WTC11 (cell line): ENCODE data around the gene TNNI3K. TPM values are rescaled to one million over a fixed set of nuclear protein-coding genes. Genes with fewer than 3 reads are reported as not detected.

ENCODE experiments used
- ATAC-seq: fragments of 200-7000 bp; cut with Tn5 transposase; 2 replicates; pipeline ENCODE4 v1.10.0; 2021; ENCODE audit warnings: mild to moderate bottlenecking, moderate library complexity
- CTCF ChIA-PET: fragments of 300-600 bp; sonication (Branson Sonifier 250); formaldehyde crosslinking; loops from one replicate; lab custom pipeline; 2021; ENCODE audit warnings: antibody characterized with exemption; lab: Charles Lee
- POLR2A ChIA-PET: fragments of 350-600 bp; sonication (Branson Sonifier 250); formaldehyde crosslinking; loops from one replicate; lab custom pipeline; 2021; ENCODE audit warnings: antibody characterized with exemption; lab: Charles Lee
- DNase-seq: peaks from one replicate; pipeline ENCODE4 v3.0.0; 2021; ENCODE audit warnings: low spot score
- H3K27ac Mint-ChIP-seq: 2 replicates; pipeline ENCODE4 v1.8.0; 2021; ENCODE audit warnings: mixed read lengths
- H3K27me3 Mint-ChIP-seq: 2 replicates; pipeline ENCODE4 v1.8.0; 2021; ENCODE audit warnings: low read depth, mild to moderate bottlenecking, moderate library complexity, mixed read lengths
- H3K36me3 Mint-ChIP-seq: 2 replicates; pipeline ENCODE4 v1.8.0; 2021; ENCODE audit warnings: mixed read lengths
- H3K4me1 Mint-ChIP-seq: 2 replicates; pipeline ENCODE4 v1.8.0; 2022; ENCODE audit warnings: mixed read lengths
- H3K4me3 Mint-ChIP-seq: 2 replicates; pipeline ENCODE4 v1.8.0; 2021; ENCODE audit warnings: mild to moderate bottlenecking, moderate library complexity, mixed read lengths
- H3K9me3 Mint-ChIP-seq: 2 replicates; pipeline ENCODE4 v1.8.0; 2021; ENCODE audit warnings: mixed read lengths
- E2F5 ChIP-seq: sonication (generic); formaldehyde crosslinking; IDR thresholded peaks from 2 replicates; pipeline ENCODE4 v1.8.1; 2022; ENCODE audit warnings: mild to moderate bottlenecking, moderate library complexity, missing genetic modification reagents
- EMX1 ChIP-seq: fragments of 250-450 bp; sonication (Bioruptor Pico); IDR thresholded peaks from 2 replicates; pipeline ENCODE4 v1.8.0; 2021; ENCODE audit warnings: mild to moderate bottlenecking
- ERG ChIP-seq: fragments of 250-450 bp; sonication (Bioruptor Pico); IDR thresholded peaks from 2 replicates; pipeline ENCODE4 v1.8.0; 2021; ENCODE audit warnings: mild to moderate bottlenecking
- ETV6 ChIP-seq: sonication (generic); formaldehyde crosslinking; IDR thresholded peaks from 2 replicates; pipeline ENCODE4 v1.8.1; 2022; ENCODE audit warnings: mild to moderate bottlenecking, missing genetic modification reagents
- FOXK1 ChIP-seq: sonication (generic); formaldehyde crosslinking; IDR thresholded peaks from 2 replicates; pipeline ENCODE4 v1.8.0; 2022; ENCODE audit warnings: mild to moderate bottlenecking, moderate library complexity, missing genetic modification reagents
- FOXP4 ChIP-seq: sonication (generic); formaldehyde crosslinking; IDR thresholded peaks from 2 replicates; pipeline ENCODE4 v1.8.0; 2022; ENCODE audit warnings: mild to moderate bottlenecking, missing genetic modification reagents
- HMGA2 ChIP-seq: fragments of 250-450 bp; sonication (Bioruptor Pico); IDR thresholded peaks from 2 replicates; pipeline ENCODE4 v1.4.0; 2021; ENCODE audit warnings: mild to moderate bottlenecking, moderate library complexity
- MLX ChIP-seq: sonication (generic); formaldehyde crosslinking; IDR thresholded peaks from 2 replicates; pipeline ENCODE4 v1.8.1; 2023; ENCODE audit warnings: mild to moderate bottlenecking, missing genetic modification reagents, moderate library complexity
- MYBL2 ChIP-seq: sonication (generic); formaldehyde crosslinking; IDR thresholded peaks from 2 replicates; pipeline ENCODE4 v1.8.1; 2023; ENCODE audit warnings: mild to moderate bottlenecking, moderate library complexity, missing genetic modification reagents
- NFE2L1 ChIP-seq: sonication (generic); formaldehyde crosslinking; IDR thresholded peaks from 2 replicates; pipeline ENCODE4 v1.8.1; 2023; ENCODE audit warnings: missing genetic modification reagents
- NFYB ChIP-seq: sonication (generic); formaldehyde crosslinking; conservative IDR thresholded peaks from 2 replicates; pipeline ENCODE4 v1.8.0; 2022; ENCODE audit warnings: low read depth, missing genetic modification reagents
- PRDM15 ChIP-seq: sonication (generic); formaldehyde crosslinking; IDR thresholded peaks from 2 replicates; pipeline ENCODE4 v1.8.0; 2022; ENCODE audit warnings: missing genetic modification reagents
- RORB ChIP-seq: fragments of 250-450 bp; sonication (Bioruptor Pico); IDR thresholded peaks from 2 replicates; pipeline ENCODE4 v1.9.0; 2021; ENCODE audit warnings: mild to moderate bottlenecking
- STAT6 ChIP-seq: sonication (generic); formaldehyde crosslinking; conservative IDR thresholded peaks from 2 replicates; pipeline ENCODE4 v1.8.1; 2023; ENCODE audit warnings: mild to moderate bottlenecking, low read depth, missing genetic modification reagents, moderate library complexity
- ZBTB43 ChIP-seq: sonication (generic); formaldehyde crosslinking; IDR thresholded peaks from 2 replicates; pipeline ENCODE4 v1.8.1; 2023; ENCODE audit warnings: mild to moderate bottlenecking, missing genetic modification reagents
- ZNF423 ChIP-seq: fragments of 250-450 bp; sonication (Bioruptor Pico); IDR thresholded peaks from 2 replicates; pipeline ENCODE4 v2.1.2; 2022; ENCODE audit warnings: mild to moderate bottlenecking, moderate library complexity
- total RNA-seq: library from RNA; stranded (reverse); gene quantifications from 3 replicates; pipeline ENCODE4 v1.2.3, GENCODE V29; 2021

The TNNI3K gene
- total RNA-seq, 1 experiment from 2014 or later = 0.07 TPM

- CTCF ChIA-PET = no interaction called here
- no peaks in the 10 kb centered on the region for H3K27me3 Mint-ChIP-seq
- no peaks in the 10 kb centered on the region for H3K36me3 Mint-ChIP-seq
- H3K9me3 Mint-ChIP-seq = peaks cover 5% of the 10 kb centered on the region; the same call in 1 of the 2 replicates
- no peaks in the 10 kb centered on the region for H3K4me1 Mint-ChIP-seq
- POLR2A ChIA-PET = no interaction called here
- H3K4me3 Mint-ChIP-seq = no peak overlapping the region
- ATAC-seq = no peak
- no peak overlapping the region for H3K27ac Mint-ChIP-seq
- DNase-seq = no peak
- no peak for TF ChIP-seq NFE2L1 (CRISPR knock-in tag)
- TF ChIP-seq MYBL2 (CRISPR knock-in tag) = no peak
- no peak for TF ChIP-seq E2F5 (CRISPR knock-in tag)
- no peak for TF ChIP-seq FOXK1 (CRISPR knock-in tag)
- no peak for TF ChIP-seq RORB
These were observed 167.7 kb downstream of the TNNI3K start for GRCh38 chr1:74402873-74403272.

GRCh38 chr1:74403606-74404005, 168.4 kb downstream of the TNNI3K start:
- TF ChIP-seq FOXP4 = no peak
- no peak for TF ChIP-seq EMX1 (CRISPR knock-in tag)
- TF ChIP-seq PRDM15 (CRISPR knock-in tag) = no peak
- TF ChIP-seq ERG (CRISPR knock-in tag) = no peak
- TF ChIP-seq ZNF423 (CRISPR knock-in tag) = no peak
- TF ChIP-seq ETV6 (CRISPR knock-in tag) = no peak
- TF ChIP-seq ZBTB43 (CRISPR knock-in tag) = no peak
- TF ChIP-seq NFYB (CRISPR knock-in tag) = no peak
- ATAC-seq (no peak), DNase-seq (no peak)
- Mint-ChIP-seq H3K27me3 (no peaks in the 10 kb centered on the region), H3K4me3 (no peak overlapping the region), H3K36me3 (no peaks in the 10 kb centered on the region), H3K27ac (no peak overlapping the region), H3K4me1 (no peaks in the 10 kb centered on the region), H3K9me3 (peaks cover 5% of the 10 kb centered on the region; the same call in 1 of the 2 replicates)
- ChIA-PET POLR2A (no interaction called here), CTCF (no interaction called here)

- Mint-ChIP-seq H3K27ac (no peak overlapping the region), H3K4me3 (no peak overlapping the region), H3K27me3 (no peaks in the 10 kb centered on the region), H3K9me3 (peaks cover 5% of the 10 kb centered on the region; the same call in 1 of the 2 replicates), H3K4me1 (0 out of 2 replicates have a peak, but pooled peaks cover 3% of the 10 kb centered on the region), H3K36me3 (no peaks in the 10 kb centered on the region)
- ChIA-PET CTCF (no interaction called here), POLR2A (no interaction called here)
- ATAC-seq (no peak), DNase-seq (no peak)
- TF ChIP-seq HMGA2 (CRISPR knock-in tag) (no peak), STAT6 (CRISPR knock-in tag) (no peak), MLX (CRISPR knock-in tag) (no peak), ERG (CRISPR knock-in tag) (no peak)
These were observed 171.6 kb downstream of the TNNI3K start for GRCh38 chr1:74406759-74407158.
